A673 (cell line): ENCODE results near the gene MAPRE3.

ENCODE experiments used
- CTCF ChIP-seq: fragments of 300-800, 200-600 bp; sonication (generic); conservative IDR thresholded peaks from 2 replicates; pipeline ENCODE4 v1.5.1; 2017; ENCODE audit warnings: low read depth, mild to moderate bottlenecking, antibody characterized with exemption, low read length, moderate library complexity, mixed read lengths
- EZH2 ChIP-seq: fragments of 200-600 bp; sonication (generic); IDR thresholded peaks from 2 replicates; pipeline ENCODE4 v1.6.1; 2017; ENCODE audit warnings: borderline replicate concordance, low read depth, mild to moderate bottlenecking, mixed read lengths, antibody characterized with exemption, low read length; ENCODE audit not compliant: poor library complexity, severe bottlenecking

- TF ChIP-seq CTCF (no peak), EZH2 (no peak)
Observed at GRCh38 chr2:26945991-26946750, 24.3 kb upstream of the MAPRE3 start.
